ENCODE results near the gene TTLL9.

The TTLL9 gene

DNA sequence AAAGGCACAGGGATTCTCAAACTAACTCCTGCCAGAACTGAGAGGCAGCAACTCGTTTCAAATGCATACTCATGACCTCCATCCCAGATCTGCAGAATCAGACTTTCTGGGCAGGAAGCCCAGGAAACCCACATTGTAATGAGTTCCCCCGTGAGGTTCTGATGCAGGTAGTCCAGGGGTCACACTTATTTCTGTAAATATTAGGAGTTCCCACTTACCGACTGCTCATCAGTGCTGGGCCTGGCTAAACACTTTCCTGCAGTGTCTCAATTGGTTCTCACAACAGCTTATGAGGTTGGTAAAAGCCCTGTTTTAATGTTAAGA lies 11.7 kb upstream of the TTLL9 start:
- Histone ChIP-seq H3K9ac (no peak overlapping the region), H4K20me1 (ENCODE audit: insufficient read depth) (no peaks in the 10 kb centered on the region), H3K27ac (no peak overlapping the region), H2AFZ (ENCODE audit: low read depth) (no peak overlapping the region), H3K4me3 (IDR thresholded peaks at IDR 0.05; ENCODE audit: insufficient read depth, low read depth, low read length) (no peak overlapping the region), H3K79me2 (ENCODE audit: insufficient read depth, low read depth) (no peaks in the 10 kb centered on the region), H3K36me3 (ENCODE audit: insufficient read depth) (no peaks in the 10 kb centered on the region), H3K27me3 (ENCODE audit: insufficient read depth, low read depth) (peaks cover 81% of the 10 kb centered on the region), H3K4me1 (ENCODE audit: low read depth, poor library complexity, severe bottlenecking) (peaks cover 18% of the 10 kb centered on the region), H3K4me2 (peak overlapping the region; percentile 31; the same call in 1 of the 2 replicates)
- no peak for TF ChIP-seq CTCF (conservative IDR thresholded peaks at IDR 0.05; ENCODE audit: low read depth, low read length)

DNA sequence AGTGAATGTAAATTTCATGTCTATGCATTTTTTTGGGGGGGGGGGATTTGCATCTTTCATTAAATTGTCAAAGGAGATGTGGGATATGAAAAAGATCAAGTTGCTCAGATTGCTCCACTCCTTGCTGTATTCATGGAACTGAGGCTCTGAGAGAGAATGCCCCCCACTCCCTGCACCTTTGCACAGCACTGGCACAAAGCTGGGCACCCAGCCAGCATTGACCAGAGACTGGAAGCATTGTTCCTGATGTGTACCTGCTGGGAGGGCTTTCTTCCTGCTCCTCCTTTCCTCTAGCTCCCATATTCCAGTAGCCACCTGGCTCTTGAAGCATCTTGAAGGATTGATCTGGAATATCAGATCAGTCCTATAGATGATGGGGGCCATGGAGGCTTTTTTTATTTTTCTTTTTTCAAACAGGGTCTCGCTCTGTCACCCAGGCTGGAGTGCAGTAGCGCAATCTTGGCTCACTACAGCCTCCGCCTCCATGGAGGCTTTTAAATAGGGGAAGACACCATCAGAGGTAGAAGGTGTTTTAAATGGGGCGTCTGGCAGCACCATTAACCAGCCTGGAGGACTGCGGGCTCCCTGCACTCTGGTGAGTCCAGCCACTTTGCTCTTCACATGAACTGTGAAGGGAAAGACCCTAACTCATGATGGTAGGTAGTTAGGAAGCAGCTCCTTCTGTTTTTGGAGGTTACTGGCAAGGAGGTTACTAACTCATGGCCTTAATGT lies 11.0 kb upstream of the TTLL9 start:
- no peak for TF ChIP-seq CTCF (conservative IDR thresholded peaks at IDR 0.05; ENCODE audit: low read depth, low read length)
- Histone ChIP-seq H3K27ac (no peak overlapping the region), H4K20me1 (ENCODE audit: insufficient read depth) (no peaks in the 10 kb centered on the region), H3K9ac (no peak overlapping the region), H3K27me3 (ENCODE audit: insufficient read depth, low read depth) (peaks cover 74% of the 10 kb centered on the region), H2AFZ (ENCODE audit: low read depth) (no peak overlapping the region), H3K4me3 (IDR thresholded peaks at IDR 0.05; ENCODE audit: insufficient read depth, low read depth, low read length) (no peak overlapping the region), H3K36me3 (ENCODE audit: insufficient read depth) (no peaks in the 10 kb centered on the region), H3K4me1 (ENCODE audit: low read depth, poor library complexity, severe bottlenecking) (peaks cover 18% of the 10 kb centered on the region), H3K79me2 (ENCODE audit: insufficient read depth, low read depth) (no peaks in the 10 kb centered on the region), H3K4me2 (no peak overlapping the region; the same call in 1 of the 2 replicates)

- no peaks in the 10 kb centered on the region for H3K79me2 ChIP-seq (ENCODE audit: insufficient read depth, low read depth)
- no peak overlapping the region for H3K4me2 ChIP-seq
- TF ChIP-seq CTCF (conservative IDR thresholded peaks at IDR 0.05; ENCODE audit: low read depth, low read length), result no peak
- H3K27me3 ChIP-seq (ENCODE audit: insufficient read depth, low read depth), result peaks cover 69% of the 10 kb centered on the region
- no peak overlapping the region for H3K27ac ChIP-seq
- no peaks in the 10 kb centered on the region for H3K36me3 ChIP-seq (ENCODE audit: insufficient read depth)
- no peaks in the 10 kb centered on the region for H4K20me1 ChIP-seq (ENCODE audit: insufficient read depth)
- peaks cover 18% of the 10 kb centered on the region for H3K4me1 ChIP-seq (ENCODE audit: low read depth, poor library complexity, severe bottlenecking)
- no peak overlapping the region for H2AFZ ChIP-seq (ENCODE audit: low read depth)
- no peak overlapping the region for H3K4me3 ChIP-seq (IDR thresholded peaks at IDR 0.05; ENCODE audit: insufficient read depth, low read depth, low read length)
- no peak overlapping the region for H3K9ac ChIP-seq
These were observed 10.4 kb upstream of the TTLL9 start for GRCh38 chr20:31859998-31860380.

DNA sequence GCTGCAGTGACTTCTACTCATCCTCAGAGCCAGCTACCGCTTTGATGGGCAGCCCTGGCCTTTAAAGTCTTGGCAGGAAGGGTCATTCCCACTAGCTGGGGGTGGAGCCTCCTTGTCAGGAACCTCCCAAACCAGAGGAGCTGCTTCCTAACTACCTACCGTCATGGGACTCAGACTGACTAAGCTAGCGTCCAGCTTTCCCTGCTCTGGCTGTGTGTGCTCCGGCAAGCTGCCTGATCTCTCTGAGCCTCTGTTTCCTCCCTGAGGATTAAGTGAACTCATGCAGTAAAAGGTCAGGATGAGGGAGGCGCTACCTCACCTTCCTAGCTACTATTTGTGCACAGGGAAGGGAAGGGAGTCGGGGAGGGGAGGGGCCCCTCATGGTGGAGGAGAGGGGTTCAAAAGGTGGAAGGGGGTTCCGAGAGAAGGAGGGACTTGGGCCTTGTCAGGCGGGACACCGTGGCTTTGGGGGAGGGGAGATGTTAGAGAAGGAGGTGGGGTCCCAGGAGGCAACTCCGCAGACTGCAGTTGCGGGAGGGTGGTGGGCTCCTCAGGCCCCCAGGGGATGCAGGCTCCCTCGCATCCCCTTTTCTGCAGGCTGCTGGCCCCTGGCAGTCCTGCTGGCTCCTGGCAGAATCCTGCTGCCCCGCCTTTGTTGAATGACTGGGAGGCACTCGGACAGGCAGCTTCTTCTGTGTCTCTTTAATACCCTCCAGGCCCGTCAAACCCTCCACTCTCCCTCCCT lies 9.9 kb upstream of the TTLL9 start:
- H3K9ac ChIP-seq, result no peak overlapping the region
- no peak for TF ChIP-seq CTCF (conservative IDR thresholded peaks at IDR 0.05; ENCODE audit: low read depth, low read length)
- peaks cover 67% of the 10 kb centered on the region for H3K27me3 ChIP-seq (ENCODE audit: insufficient read depth, low read depth)
- no peak overlapping the region for H3K4me3 ChIP-seq (IDR thresholded peaks at IDR 0.05; ENCODE audit: insufficient read depth, low read depth, low read length)
- no peaks in the 10 kb centered on the region for H3K79me2 ChIP-seq (ENCODE audit: insufficient read depth, low read depth)
- H3K36me3 ChIP-seq (ENCODE audit: insufficient read depth), result no peaks in the 10 kb centered on the region
- peak overlapping the region; percentile 93 for H3K4me2 ChIP-seq
- H3K27ac ChIP-seq, result no peak overlapping the region
- H3K4me1 ChIP-seq (ENCODE audit: low read depth, poor library complexity, severe bottlenecking), result peaks cover 18% of the 10 kb centered on the region
- H4K20me1 ChIP-seq (ENCODE audit: insufficient read depth), result no peaks in the 10 kb centered on the region
- H2AFZ ChIP-seq (ENCODE audit: low read depth), result peak overlapping the region; percentile 89

Data from KMS-11 (cell line).